ENCODE measurements around the gene TJAP1. TPM values are rescaled to one million over a fixed set of nuclear protein-coding genes. Genes with fewer than 3 reads are reported as not detected.

Gene TJAP1
- total RNA-seq, 2 experiments from 2014 or later, result 23.0 to 24.6 TPM

DNA sequence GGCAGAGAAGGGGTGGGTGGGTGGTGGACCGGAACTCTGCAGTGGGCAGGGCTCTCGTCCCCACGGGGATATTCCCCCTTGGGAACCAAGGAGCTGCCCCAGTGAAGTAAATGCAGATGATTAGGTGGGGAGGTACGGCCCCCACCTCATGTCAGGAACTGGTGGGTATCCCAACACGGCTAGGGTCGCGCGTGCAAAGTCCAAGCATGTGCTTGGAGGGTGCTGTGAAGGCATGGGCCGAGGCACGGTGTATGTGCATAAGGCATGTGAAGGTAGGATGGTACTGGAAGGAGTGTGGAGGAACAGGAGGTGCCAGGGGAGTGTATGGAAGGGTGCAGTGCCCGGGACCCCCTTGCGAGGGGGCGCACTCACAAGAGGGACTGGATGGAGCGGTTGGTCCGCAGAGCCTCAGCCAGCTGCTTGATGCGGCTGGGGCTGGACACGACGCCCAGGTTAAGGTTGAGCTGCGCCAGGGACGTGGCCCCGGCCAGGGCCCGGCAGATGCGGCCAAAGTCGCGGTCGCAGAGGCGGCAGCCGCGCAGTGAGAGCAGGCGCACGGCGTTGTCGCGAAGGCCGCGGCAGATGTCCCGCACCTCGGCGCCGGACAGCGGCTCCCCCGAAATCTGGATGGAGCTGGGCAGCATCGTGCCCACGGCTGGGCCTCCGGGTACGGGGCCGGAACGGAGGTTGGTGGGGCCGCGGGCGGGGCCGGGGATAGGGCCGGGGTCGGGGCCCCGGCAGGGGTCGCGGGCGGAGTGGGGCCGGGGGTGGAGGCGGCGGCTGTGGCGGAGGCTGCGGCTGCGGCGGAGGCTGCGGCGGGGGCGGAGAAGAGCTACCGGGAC is 32.0 kb downstream of the TJAP1 start:
- H3K27me3 Mint-ChIP-seq (ENCODE audit: low read depth), result peaks cover 14% of the 10 kb centered on the region
- DNase-seq, result no peak
- intact Hi-C loops (cut with micrococcal nuclease), result loop anchor here (1.0 to 10.0 kb wide), 3 partner anchors 140 to 607 kb away; partner anchors contain the start of genes PTK7 and ZNF318
- peaks cover 5% of the 10 kb centered on the region for H3K36me3 Mint-ChIP-seq (ENCODE audit: low read depth)
- H3K27ac Mint-ChIP-seq, result no peak overlapping the region
- CTCF ChIA-PET, result interaction anchor here (1.4 to 5.0 kb wide), 3 partner anchors 12 to 81 kb away, joined by 3 to 69 read pairs (median 9); partner anchors contain the start of genes ABCC10 and DLK2
- H3K4me3 Mint-ChIP-seq, result peak overlapping the region; percentile 68
- H3K4me1 Mint-ChIP-seq (ENCODE audit: low read depth), result peaks cover 12% of the 10 kb centered on the region
- H3K9me3 Mint-ChIP-seq, result no peaks in the 10 kb centered on the region

DNA sequence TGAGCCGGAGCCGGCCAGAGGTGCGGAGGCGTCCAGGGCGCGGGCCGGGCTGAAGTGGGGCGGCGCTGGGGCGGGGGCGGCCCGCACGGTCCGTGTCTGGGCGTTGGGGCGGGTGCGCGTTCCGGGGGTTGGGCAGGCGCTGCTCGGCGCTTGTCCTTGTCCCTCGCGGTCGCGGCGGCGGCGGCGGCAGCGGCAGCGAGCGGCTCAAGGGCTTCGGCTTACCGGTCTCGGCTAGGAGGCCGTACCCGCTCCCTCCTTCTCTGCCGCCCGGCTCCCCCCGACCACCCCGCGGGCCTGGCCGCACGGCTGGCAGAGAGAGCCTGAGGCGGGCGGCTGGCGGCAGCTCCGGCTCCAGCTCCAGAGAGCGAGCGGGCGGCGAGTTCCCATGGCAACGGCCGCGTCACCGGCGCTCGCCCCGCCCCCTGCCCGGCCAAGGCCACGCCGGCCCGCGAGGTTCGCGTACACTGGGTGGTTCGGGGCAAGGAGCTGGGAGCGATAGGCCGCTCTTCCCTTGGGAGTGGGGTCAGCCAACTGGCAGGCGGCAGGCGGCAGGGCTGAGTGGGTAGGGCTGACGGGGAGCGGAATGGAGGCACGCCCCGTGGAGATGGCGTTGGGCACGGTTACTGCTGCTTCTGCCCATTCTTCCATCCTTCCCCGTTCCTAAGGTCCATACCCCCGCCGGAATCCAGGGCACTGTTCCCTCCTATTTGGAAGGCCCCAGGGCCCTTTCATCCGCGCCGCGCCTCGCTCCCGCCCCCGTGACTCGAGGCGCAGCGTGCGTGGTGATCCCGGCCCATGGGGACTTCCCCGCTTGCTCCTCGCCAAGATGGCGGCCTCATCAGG is 32.8 kb downstream of the TJAP1 start, which contains the start of gene LRRC73:
Gene LRRC73, minus strand, starts transcription at position 363 of the 843 bp plus-strand sequence. CDS start 561 bp downstream, outside the sequence.
- peak; percentile 65 for DNase-seq
- H3K4me3 Mint-ChIP-seq, result peak within 1 kb of the TSS; percentile 68
- peaks cover 14% of the 10 kb centered on the region for H3K27me3 Mint-ChIP-seq (ENCODE audit: low read depth)
- CTCF ChIA-PET, result interaction anchor here (1.4 to 5.0 kb wide), 2 partner anchors 54 to 82 kb away, joined by 3 to 69 read pairs; partner anchors contain the start of genes ABCC10 and DLK2
- H3K36me3 Mint-ChIP-seq (ENCODE audit: low read depth), result peaks cover 5% of the 10 kb centered on the region
- no peaks in the 10 kb centered on the region for H3K9me3 Mint-ChIP-seq
- H3K4me1 Mint-ChIP-seq (ENCODE audit: low read depth), result peaks cover 19% of the 10 kb centered on the region
- no peak within 1 kb of the TSS for H3K27ac Mint-ChIP-seq
- intact Hi-C loops (cut with micrococcal nuclease), result loop anchor here (1.0 to 10.0 kb wide), 3 partner anchors 141 to 608 kb away; partner anchors contain the start of genes PTK7 and ZNF318

- DNase-seq, result no peak
- H3K36me3 Mint-ChIP-seq (ENCODE audit: low read depth), result peaks cover 5% of the 10 kb centered on the region
- intact Hi-C loops (cut with micrococcal nuclease), result no loop called here
- CTCF ChIA-PET, result no interaction called here
- H3K27me3 Mint-ChIP-seq (ENCODE audit: low read depth), result peaks cover 14% of the 10 kb centered on the region
- H3K27ac Mint-ChIP-seq, result no peak overlapping the region
- no peaks in the 10 kb centered on the region for H3K9me3 Mint-ChIP-seq
- peak overlapping the region; percentile 60 for H3K4me3 Mint-ChIP-seq
- H3K4me1 Mint-ChIP-seq (ENCODE audit: low read depth), result peaks cover 24% of the 10 kb centered on the region
Observed at GRCh38 chr6:43510827-43511163, 33.4 kb downstream of the TJAP1 start.

DNA sequence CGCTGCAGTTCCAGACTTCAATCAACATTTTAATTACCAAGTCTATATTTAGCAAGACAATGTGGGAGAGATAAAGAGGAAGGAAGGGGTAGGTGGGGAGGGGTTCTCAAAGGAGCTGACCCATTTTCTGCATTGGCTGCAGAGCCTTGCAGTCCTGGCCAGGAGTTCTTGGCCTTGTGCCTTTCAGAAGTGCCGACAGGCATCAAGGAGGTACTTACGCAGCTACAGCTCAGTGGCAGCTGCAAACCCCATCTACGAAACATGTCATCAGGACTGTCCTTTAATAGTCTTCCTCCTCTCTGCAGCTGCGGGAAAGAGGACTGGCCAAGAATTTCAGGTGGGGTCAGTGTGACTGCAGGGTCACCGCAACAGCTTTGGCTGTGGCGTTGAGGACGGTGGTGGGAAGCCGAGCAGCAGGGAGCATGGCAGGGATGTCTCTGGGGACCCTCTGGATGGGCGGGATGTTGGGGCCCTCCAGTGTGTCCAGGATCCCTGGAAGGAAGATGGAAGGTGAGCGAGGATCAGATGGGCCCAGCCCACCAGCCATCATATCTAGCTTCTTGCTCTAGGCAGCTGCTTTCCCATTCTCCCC is 34.5 kb downstream of the TJAP1 start:
- CTCF ChIA-PET, result interaction anchor here (0.9 kb wide), 1 partner anchor 283 kb away, joined by 3 read pairs; the partner anchor contains the start of gene DNPH1
- intact Hi-C loops (cut with micrococcal nuclease), result no loop called here
- Mint-ChIP-seq H3K36me3 (ENCODE audit: low read depth) (peaks cover 3% of the 10 kb centered on the region), H3K27ac (no peak overlapping the region), H3K9me3 (no peaks in the 10 kb centered on the region), H3K4me1 (ENCODE audit: low read depth) (peaks cover 30% of the 10 kb centered on the region), H3K4me3 (no peak overlapping the region), H3K27me3 (ENCODE audit: low read depth) (peaks cover 14% of the 10 kb centered on the region)
- DNase-seq, result no peak

GRCh38 chr6:43515808-43516207 is 38.4 kb downstream of the TJAP1 start:
- intact Hi-C loops (cut with micrococcal nuclease), result loop anchor here (1.0 to 5.0 kb wide), 7 partner anchors 39 to 611 kb away; partner anchors contain the start of genes ABCC10, MRPL14, PEX6 and POLH
- Mint-ChIP-seq H3K27me3 (ENCODE audit: low read depth) (no peaks in the 10 kb centered on the region), H3K4me1 (ENCODE audit: low read depth) (peaks cover 26% of the 10 kb centered on the region), H3K4me3 (no peak overlapping the region), H3K9me3 (no peaks in the 10 kb centered on the region), H3K27ac (no peak overlapping the region), H3K36me3 (ENCODE audit: low read depth) (peaks cover 14% of the 10 kb centered on the region)
- CTCF ChIA-PET, result interaction anchor here (0.5 to 0.7 kb wide), 3 partner anchors 9 to 117 kb away, joined by 3 to 5 read pairs (median 4); no protein-coding TSS in a partner anchor
- DNase-seq, result no peak

GRCh38 chr6:43516367-43516696 is 39.0 kb downstream of the TJAP1 start:
- Mint-ChIP-seq H3K4me3 (no peak overlapping the region), H3K27me3 (ENCODE audit: low read depth) (no peaks in the 10 kb centered on the region), H3K27ac (no peak overlapping the region), H3K36me3 (ENCODE audit: low read depth) (peaks cover 18% of the 10 kb centered on the region), H3K9me3 (no peaks in the 10 kb centered on the region), H3K4me1 (ENCODE audit: low read depth) (peaks cover 28% of the 10 kb centered on the region)
- CTCF ChIA-PET, result interaction anchor here (0.8 to 3.3 kb wide), 2 partner anchors 10 to 250 kb away, joined by 3 to 24 read pairs; no protein-coding TSS in a partner anchor
- intact Hi-C loops (cut with micrococcal nuclease), result loop anchor here (1.0 to 5.0 kb wide), 7 partner anchors 39 to 610 kb away; partner anchors contain the start of genes ABCC10, MRPL14, PEX6 and POLH
- DNase-seq, result no peak

GRCh38 chr6:43516697-43517504 is 39.5 kb downstream of the TJAP1 start, which contains the start of the genes POLR1C and YIPF3:
TSS of gene POLR1C (plus strand) at chr6:43517089. CDS start at chr6:43517110, 21 bp downstream.
TSS of gene YIPF3 (minus strand) at chr6:43516926. CDS start at chr6:43516807, 119 bp downstream.
- no peaks in the 10 kb centered on the region for H3K27me3 Mint-ChIP-seq (ENCODE audit: low read depth)
- CTCF ChIA-PET, result interaction anchor here (0.8 to 3.3 kb wide), 2 partner anchors 10 to 250 kb away, joined by 3 to 24 read pairs; no protein-coding TSS in a partner anchor
- no peak within 1 kb of the TSS for H3K27ac Mint-ChIP-seq
- peaks cover 28% of the 10 kb centered on the region for H3K4me1 Mint-ChIP-seq (ENCODE audit: low read depth)
- peak; percentile 99 for DNase-seq
- intact Hi-C loops (cut with micrococcal nuclease), result loop anchor here (1.0 to 5.0 kb wide), 11 partner anchors 40 to 610 kb away; partner anchors contain the start of genes ABCC10, CNPY3, GTPBP2 and KLC4
- H3K36me3 Mint-ChIP-seq (ENCODE audit: low read depth), result peaks cover 17% of the 10 kb centered on the region
- no peak within 1 kb of the TSS for H3K4me3 Mint-ChIP-seq
- no peaks in the 10 kb centered on the region for H3K9me3 Mint-ChIP-seq

DNA sequence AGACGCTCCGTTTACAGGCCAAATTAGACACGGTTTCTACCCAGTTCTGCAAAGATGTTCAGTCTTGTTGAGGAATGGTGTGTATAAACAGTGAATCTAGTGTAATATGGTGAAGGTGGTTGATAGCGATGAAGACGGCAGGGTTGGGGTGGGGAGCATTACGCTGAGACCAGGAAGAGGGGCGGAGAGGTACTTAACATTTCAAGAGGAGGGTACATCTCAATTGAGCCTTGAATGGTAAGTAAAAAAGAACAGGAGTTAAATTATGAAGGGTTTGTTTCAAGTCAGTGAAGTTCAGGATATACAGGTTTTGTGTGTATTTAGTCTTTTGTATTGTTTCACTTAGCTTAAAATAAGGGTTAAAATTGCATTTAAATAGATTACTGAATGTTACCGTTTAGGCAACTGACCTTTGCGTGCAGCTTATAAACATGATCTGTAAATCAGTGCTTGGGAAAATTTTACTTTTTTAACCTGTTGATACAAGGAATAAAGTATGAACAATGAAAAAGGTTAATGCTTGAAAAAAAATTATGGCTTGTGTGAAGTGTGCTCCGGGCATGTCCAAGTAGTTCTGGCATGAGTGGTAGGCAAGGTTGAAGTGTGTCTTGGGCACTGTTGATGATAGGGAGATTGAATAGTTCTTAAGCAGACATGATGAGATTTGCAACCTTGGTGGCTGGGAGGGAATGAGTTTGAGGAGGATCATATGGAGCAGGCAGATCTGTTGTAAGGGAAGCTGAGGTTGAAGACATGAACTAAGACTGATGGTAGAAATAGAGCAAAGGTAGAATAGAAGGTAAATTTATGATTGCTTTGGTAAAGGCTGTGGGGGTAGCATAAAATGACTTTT is 40.4 kb downstream of the TJAP1 start:
- DNase-seq, result no peak
- H3K4me3 Mint-ChIP-seq, result no peak overlapping the region
- no peaks in the 10 kb centered on the region for H3K27me3 Mint-ChIP-seq (ENCODE audit: low read depth)
- intact Hi-C loops (cut with micrococcal nuclease), result loop anchor here (1.0 to 5.0 kb wide), 10 partner anchors 59 to 609 kb away; partner anchors contain the start of genes ABCC10, CNPY3, GTPBP2 and KLC4
- peaks cover 28% of the 10 kb centered on the region for H3K4me1 Mint-ChIP-seq (ENCODE audit: low read depth)
- peaks cover 17% of the 10 kb centered on the region for H3K36me3 Mint-ChIP-seq (ENCODE audit: low read depth)
- no peak overlapping the region for H3K27ac Mint-ChIP-seq
- H3K9me3 Mint-ChIP-seq, result no peaks in the 10 kb centered on the region
- CTCF ChIA-PET, result interaction anchor here (0.6 to 3.3 kb wide), 2 partner anchors 11 to 583 kb away, joined by 5 to 24 read pairs; no protein-coding TSS in a partner anchor

GRCh38 chr6:43520097-43520496 is 42.7 kb downstream of the TJAP1 start:
- Mint-ChIP-seq H3K4me1 (ENCODE audit: low read depth) (peaks cover 15% of the 10 kb centered on the region), H3K27ac (peak overlapping the region; percentile 70), H3K4me3 (no peak overlapping the region), H3K9me3 (no peaks in the 10 kb centered on the region), H3K27me3 (ENCODE audit: low read depth) (no peaks in the 10 kb centered on the region), H3K36me3 (ENCODE audit: low read depth) (peaks cover 26% of the 10 kb centered on the region)
- CTCF ChIA-PET, result no interaction called here
- no peak for DNase-seq
- intact Hi-C loops (cut with micrococcal nuclease), result no loop called here

DNA sequence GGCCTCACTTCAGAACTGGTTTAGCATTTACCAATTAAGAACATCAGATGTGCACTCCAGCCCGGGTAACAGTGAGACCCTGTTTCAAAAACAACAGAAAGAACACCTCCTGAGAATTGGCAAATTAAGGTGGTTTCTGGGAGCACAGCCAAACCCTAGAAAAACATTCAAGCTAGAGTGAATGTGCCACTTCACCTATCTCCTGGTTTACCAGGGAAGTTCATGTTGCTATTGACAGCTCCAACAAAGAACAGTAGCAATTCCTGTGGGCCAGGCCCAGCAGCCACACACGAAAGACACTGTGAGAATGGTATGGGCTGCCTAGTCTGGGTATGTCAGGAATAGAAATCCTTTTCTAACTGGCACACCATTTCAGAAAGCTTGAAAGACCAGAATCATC is 44.5 kb downstream of the TJAP1 start:
- Mint-ChIP-seq H3K4me3 (no peak overlapping the region), H3K27me3 (ENCODE audit: low read depth) (no peaks in the 10 kb centered on the region), H3K36me3 (ENCODE audit: low read depth) (peaks cover 37% of the 10 kb centered on the region), H3K27ac (peak overlapping the region; percentile 14), H3K4me1 (ENCODE audit: low read depth) (peaks cover 3% of the 10 kb centered on the region), H3K9me3 (no peaks in the 10 kb centered on the region)
- DNase-seq, result no peak
- intact Hi-C loops (cut with micrococcal nuclease), result no loop called here
- CTCF ChIA-PET, result interaction anchor here (0.7 to 1.9 kb wide), 3 partner anchors 14 to 48 kb away, joined by 3 to 9 read pairs (median 3); no protein-coding TSS in a partner anchor
